ENCODE measurements around the gene SDK1.

Gene SDK1

GRCh38 chr7:3896169-3896765 lies 595.2 kb downstream of the SDK1 start:
- DNase-seq = no peak

- peak; percentile 41 for DNase-seq
Observed at GRCh38 chr7:3897430-3898372, 596.6 kb downstream of the SDK1 start.

GRCh38 chr7:3899559-3899991 lies 598.5 kb downstream of the SDK1 start:
- DNase-seq = no peak

- no peak for DNase-seq
Observed at GRCh38 chr7:3908153-3908552, 607.1 kb downstream of the SDK1 start.

GRCh38 chr7:3909128-3909527 lies 608.1 kb downstream of the SDK1 start:
- no peak for DNase-seq

GRCh38 chr7:3910054-3910453 lies 609.0 kb downstream of the SDK1 start:
- no peak for DNase-seq

GRCh38 chr7:3911685-3912084 lies 610.6 kb downstream of the SDK1 start:
- no peak for DNase-seq

- no peak for DNase-seq
Observed at GRCh38 chr7:3912291-3912690, 611.2 kb downstream of the SDK1 start.

- no peak for DNase-seq
Observed at GRCh38 chr7:3914051-3914775, 613.2 kb downstream of the SDK1 start.

GRCh38 chr7:3915337-3915878 lies 614.4 kb downstream of the SDK1 start:
- DNase-seq = no peak

GRCh38 chr7:3916146-3916545 lies 615.1 kb downstream of the SDK1 start:
- no peak for DNase-seq

GRCh38 chr7:3917436-3917835 lies 616.4 kb downstream of the SDK1 start:
- DNase-seq = no peak

GRCh38 chr7:3918576-3918975 lies 617.5 kb downstream of the SDK1 start:
- DNase-seq = no peak

- no peak for DNase-seq
Observed at GRCh38 chr7:3922175-3922635, 621.2 kb downstream of the SDK1 start.

- no peak for DNase-seq
Observed at GRCh38 chr7:3923307-3923918, 622.4 kb downstream of the SDK1 start.

- DNase-seq = no peak
Observed at GRCh38 chr7:3924277-3924676, 623.2 kb downstream of the SDK1 start.

- DNase-seq = no peak
Observed at GRCh38 chr7:3927446-3928110, 626.5 kb downstream of the SDK1 start.

- DNase-seq = no peak
Observed at GRCh38 chr7:3928727-3929515, 627.9 kb downstream of the SDK1 start.

- no peak for DNase-seq
Observed at GRCh38 chr7:3931843-3932242, 630.8 kb downstream of the SDK1 start.

- DNase-seq = no peak
Observed at GRCh38 chr7:3937146-3937545, 636.1 kb downstream of the SDK1 start.

- DNase-seq = no peak
Observed at GRCh38 chr7:3937605-3938004, 636.6 kb downstream of the SDK1 start.
